ENCODE data around the gene DGKH. TPM values are rescaled to one million over a fixed set of nuclear protein-coding genes. Genes with fewer than 3 reads are reported as not detected.

DGKH gene
- total and polyA plus RNA-seq, 7 donors, result 0.42 to 4.6 (median 2.1) TPM

- intact Hi-C loops (cut with DNase I), result no loop called here
- peak overlapping the region; percentile 99 for H3K4me3 ChIP-seq
- peak overlapping the region; percentile 86 for H3K27ac ChIP-seq
- H3K36me3 ChIP-seq (ENCODE audit: insufficient read depth in 1 of 2, low read depth in 1 of 2), result no peaks in the 10 kb centered on the region
- ATAC-seq, result no peak
- no peak for TF ChIP-seq CTCF (IDR thresholded peaks at IDR 0.05)
- H3K9me3 ChIP-seq, result no peaks in the 10 kb centered on the region
- 80 to 84% (median 82%) methylated on average over 6 of the region's 6 CpGs for WGBS, 3 donors
- no peaks in the 10 kb centered on the region for H3K27me3 ChIP-seq (ENCODE audit: insufficient read depth in 3 of 3, low read length in 2 of 3)
- peaks cover 12% of the 10 kb centered on the region for H3K4me1 ChIP-seq
- DNase-seq, result no peak
These were observed 222.4 kb downstream of the DGKH start for GRCh38 chr13:42270857-42271215.

GRCh38 chr13:42271337-42272114 lies 223.1 kb downstream of the DGKH start:
- Histone ChIP-seq H3K27me3 (ENCODE audit: insufficient read depth in 3 of 3, low read length in 2 of 3) (no peaks in the 10 kb centered on the region), H3K4me1 (peaks cover 12% of the 10 kb centered on the region), H3K27ac (peak overlapping the region; percentile 86), H3K36me3 (ENCODE audit: insufficient read depth in 1 of 2, low read depth in 1 of 2) (no peaks in the 10 kb centered on the region), H3K9me3 (no peaks in the 10 kb centered on the region), H3K4me3 (peak overlapping the region; percentile 99)
- intact Hi-C loops (cut with DNase I), result no loop called here
- no peak for TF ChIP-seq CTCF (IDR thresholded peaks at IDR 0.05)
- DNase-seq, result peak; percentile 91 to 96
- WGBS, 3 donors, result 1 to 2% (median 2%) methylated on average over 49 to 57 of the region's 57 CpGs
- ATAC-seq, result peak; percentile 91 to 96 (median 94)

- Histone ChIP-seq H3K27ac (peak within 1 kb of the TSS; percentile 86), H3K9me3 (no peaks in the 10 kb centered on the region), H3K4me1 (peaks cover 6% of the 10 kb centered on the region), H3K4me3 (peak within 1 kb of the TSS; percentile 99), H3K36me3 (ENCODE audit: insufficient read depth in 1 of 2, low read depth in 1 of 2) (no peaks in the 10 kb centered on the region), H3K27me3 (ENCODE audit: insufficient read depth in 3 of 3, low read length in 2 of 3) (no peaks in the 10 kb centered on the region)
- ATAC-seq, result peak; percentile 37 to 54 (median 48)
- 2 to 4% (median 3%) methylated on average over 29 to 59 of the region's 59 CpGs for WGBS, 3 donors
- intact Hi-C loops (cut with DNase I), result no loop called here
- no peak for TF ChIP-seq CTCF (IDR thresholded peaks at IDR 0.05)
- peak; percentile 45 to 72 for DNase-seq
These were observed 223.8 kb downstream of the DGKH start, which contains the start of gene AKAP11 for GRCh38 chr13:42272115-42272803. AKAP11 (plus strand) TSS chr13:42272152; CDS start chr13:42286349, 14,197 bp downstream.

GRCh38 chr13:42272804-42273175 lies 224.3 kb downstream of the DGKH start:
- 24 to 32% (median 27%) methylated on average over 4 of the region's 4 CpGs for WGBS, 3 donors
- ATAC-seq, result no peak
- no peak for TF ChIP-seq CTCF (IDR thresholded peaks at IDR 0.05)
- H3K9me3 ChIP-seq, result no peaks in the 10 kb centered on the region
- intact Hi-C loops (cut with DNase I), result no loop called here
- peak overlapping the region; percentile 86 for H3K27ac ChIP-seq
- peaks cover 6% of the 10 kb centered on the region for H3K4me1 ChIP-seq
- DNase-seq, result no peak
- peak overlapping the region; percentile 99 for H3K4me3 ChIP-seq
- no peaks in the 10 kb centered on the region for H3K27me3 ChIP-seq (ENCODE audit: insufficient read depth in 3 of 3, low read length in 2 of 3)
- no peaks in the 10 kb centered on the region for H3K36me3 ChIP-seq (ENCODE audit: insufficient read depth in 1 of 2, low read depth in 1 of 2)

Data from psoas muscle (tissue), 8 donors.